ENCODE results near the gene ITGA8. TPM values are rescaled to one million over a fixed set of nuclear protein-coding genes. Genes with fewer than 3 reads are reported as not detected.

ITGA8 gene
- total RNA-seq, 2 experiments from 2014 or later: not detected

DNA sequence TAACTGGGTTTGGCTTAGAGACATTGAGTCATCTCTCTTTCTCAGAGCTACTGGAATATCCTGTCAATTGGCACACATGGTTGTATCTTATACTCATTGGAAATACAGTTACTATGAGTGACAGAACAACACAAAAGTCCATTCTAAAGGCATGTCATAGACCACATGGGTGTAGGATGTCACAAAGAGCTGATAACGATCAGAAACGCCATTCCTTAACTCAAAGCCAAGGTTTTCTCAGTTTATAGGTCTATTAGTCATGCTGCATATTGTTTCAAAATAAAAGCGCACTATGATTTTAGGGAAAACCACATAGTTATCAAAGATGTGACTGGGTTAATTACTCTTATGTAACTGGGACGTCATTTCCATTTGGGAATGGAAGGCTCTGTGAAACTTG is 201.5 kb downstream of the ITGA8 start:
- H3K4me1 ChIP-seq (ENCODE audit: insufficient read depth, low read length): no peaks in the 10 kb centered on the region
- DNase-seq (no peak), ATAC-seq (ENCODE audit: poor library complexity) (no peak)
- H3K4me3 ChIP-seq (ENCODE audit: low read length): no peak overlapping the region
- CTCF ChIA-PET: no interaction called here
- Mint-ChIP-seq H3K9me3 (no peaks in the 10 kb centered on the region), H3K27ac (no peak overlapping the region), H3K27me3 (peaks cover 16% of the 10 kb centered on the region), H3K4me1 (ENCODE audit: low read depth) (no peaks in the 10 kb centered on the region), H3K36me3 (ENCODE audit: low read depth) (no peaks in the 10 kb centered on the region), H3K4me3 (no peak overlapping the region)
- H3K9me3 ChIP-seq (ENCODE audit: control insufficient read depth in 1 of 2, insufficient read depth in 1 of 2, low read length in 2 of 2): no peaks in the 10 kb centered on the region
- TF ChIP-seq CTCF (IDR thresholded peaks at IDR 0.05): no peak
- H3K27me3 ChIP-seq (ENCODE audit: control insufficient read depth in 1 of 2, insufficient read depth in 2 of 2, low read length in 2 of 2): no peaks in the 10 kb centered on the region
- intact Hi-C loops (cut with DNase I, micrococcal nuclease): no loop called here
- no peaks in the 10 kb centered on the region for H3K36me3 ChIP-seq (ENCODE audit: insufficient read depth, low read length)
- POLR2A ChIA-PET: no interaction called here
- no peak overlapping the region for H3K27ac ChIP-seq (ENCODE audit: low read depth in 1 of 2, low read length in 2 of 2)

DNA sequence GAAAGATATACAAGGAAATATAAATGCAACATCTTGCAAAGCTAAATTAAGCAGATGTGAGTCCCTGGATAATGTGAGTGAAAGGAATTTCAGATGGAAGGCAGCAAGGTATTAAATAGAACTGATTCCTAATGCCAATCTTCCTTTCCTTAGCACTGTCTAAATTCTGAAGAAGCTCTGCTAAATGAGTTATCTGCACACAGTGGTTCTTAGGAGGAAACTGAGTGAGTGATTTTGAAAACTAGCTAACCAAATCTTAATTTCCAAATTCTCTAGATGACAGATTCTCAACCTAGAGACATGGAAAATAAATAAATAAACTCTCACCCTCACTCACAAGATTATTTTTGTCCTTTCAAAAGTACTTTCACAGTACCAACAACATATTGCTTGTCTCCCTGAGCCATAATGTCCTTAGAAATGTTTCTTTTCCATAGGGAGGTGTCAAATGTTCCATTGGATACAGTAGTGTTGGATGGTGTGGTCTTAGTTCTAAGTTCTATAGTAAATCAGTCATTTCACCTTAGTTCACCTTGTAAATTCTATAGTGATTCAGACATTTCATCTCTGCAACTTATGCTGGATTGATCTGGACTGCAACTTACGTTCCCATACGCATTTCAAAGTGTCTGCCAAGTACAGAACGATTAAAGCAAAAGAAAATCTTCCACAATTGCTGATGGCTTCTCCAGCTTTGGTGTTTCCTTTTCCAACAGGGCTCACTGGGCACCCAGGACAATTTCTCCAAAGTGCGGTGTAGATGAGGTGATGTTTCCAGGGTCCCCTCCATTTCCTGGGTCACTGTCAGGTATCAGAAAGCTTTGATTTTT is 203.3 kb downstream of the ITGA8 start:
- Mint-ChIP-seq H3K27ac (no peak overlapping the region), H3K4me1 (ENCODE audit: low read depth) (no peaks in the 10 kb centered on the region), H3K36me3 (ENCODE audit: low read depth) (no peaks in the 10 kb centered on the region), H3K9me3 (no peaks in the 10 kb centered on the region), H3K27me3 (peaks cover 13% of the 10 kb centered on the region), H3K4me3 (no peak overlapping the region)
- intact Hi-C loops (cut with DNase I, micrococcal nuclease): no loop called here
- TF ChIP-seq CTCF (IDR thresholded peaks at IDR 0.05): no peak
- ATAC-seq (ENCODE audit: poor library complexity) (no peak), DNase-seq (no peak)
- POLR2A ChIA-PET: no interaction called here
- Histone ChIP-seq H3K27me3 (ENCODE audit: control insufficient read depth in 1 of 2, insufficient read depth in 2 of 2, low read length in 2 of 2) (no peaks in the 10 kb centered on the region), H3K9me3 (ENCODE audit: control insufficient read depth in 1 of 2, insufficient read depth in 1 of 2, low read length in 2 of 2) (no peaks in the 10 kb centered on the region), H3K36me3 (ENCODE audit: insufficient read depth, low read length) (no peaks in the 10 kb centered on the region), H3K27ac (ENCODE audit: low read depth in 1 of 2, low read length in 2 of 2) (no peak overlapping the region), H3K4me1 (ENCODE audit: insufficient read depth, low read length) (no peaks in the 10 kb centered on the region), H3K4me3 (ENCODE audit: low read length) (no peak overlapping the region)
- CTCF ChIA-PET: no interaction called here

- POLR2A ChIA-PET: no interaction called here
- peaks cover 13% of the 10 kb centered on the region for H3K27me3 Mint-ChIP-seq
- H3K4me1 ChIP-seq (ENCODE audit: insufficient read depth, low read length): no peaks in the 10 kb centered on the region
- H3K36me3 Mint-ChIP-seq (ENCODE audit: low read depth): no peaks in the 10 kb centered on the region
- no peaks in the 10 kb centered on the region for H3K4me1 Mint-ChIP-seq (ENCODE audit: low read depth)
- no peak overlapping the region for H3K4me3 ChIP-seq (ENCODE audit: low read length)
- no peaks in the 10 kb centered on the region for H3K27me3 ChIP-seq (ENCODE audit: control insufficient read depth in 1 of 2, insufficient read depth in 2 of 2, low read length in 2 of 2)
- no peak for TF ChIP-seq CTCF (IDR thresholded peaks at IDR 0.05)
- no peaks in the 10 kb centered on the region for H3K9me3 Mint-ChIP-seq
- H3K27ac Mint-ChIP-seq: no peak overlapping the region
- no peaks in the 10 kb centered on the region for H3K9me3 ChIP-seq (ENCODE audit: control insufficient read depth in 1 of 2, insufficient read depth in 1 of 2, low read length in 2 of 2)
- no peak for DNase-seq
- intact Hi-C loops (cut with DNase I, micrococcal nuclease): no loop called here
- H3K27ac ChIP-seq (ENCODE audit: low read depth in 1 of 2, low read length in 2 of 2): no peak overlapping the region
- H3K4me3 Mint-ChIP-seq: no peak overlapping the region
- H3K36me3 ChIP-seq (ENCODE audit: insufficient read depth, low read length): no peaks in the 10 kb centered on the region
- CTCF ChIA-PET: no interaction called here
- no peak for ATAC-seq (ENCODE audit: poor library complexity)
These were observed 204.5 kb downstream of the ITGA8 start for GRCh38 chr10:15515202-15515601.
